K562 (cell line): ENCODE results near the gene CFAP251. TPM values are rescaled to one million over a fixed set of nuclear protein-coding genes. Genes with fewer than 3 reads are reported as not detected.

Experiments
- CREM ChIP-seq: IDR thresholded peaks from 2 replicates; pipeline ENCODE4 v1.6.1; 2014; ENCODE audit warnings: antibody characterized with exemption, low read depth
- JUND ChIP-seq, 2 experiments: IDR thresholded peaks; 2 replicates in 1 of 2; 3 replicates in 1 of 2; pipeline ENCODE4 v1.6.1; 2011; ENCODE audit warnings: borderline replicate concordance in 2 of 2, low read depth in 2 of 2, low read length in 2 of 2, improper control_type of control experiment in 1 of 2, missing biosample characterization in 1 of 2, missing genetic modification characterization in 1 of 2, missing genetic modification reagents in 1 of 2
- KAT2B ChIP-seq: IDR thresholded peaks from one replicate; pipeline ENCODE4 v1.6.1; 2012; ENCODE audit warnings: low read depth, mild to moderate bottlenecking, control low read depth, inconsistent platforms, low read length, moderate library complexity
- MAFF ChIP-seq: IDR thresholded peaks from 2 replicates; pipeline ENCODE4 v1.6.1; 2012; ENCODE audit warnings: low read length, improper control_type of control experiment
- MAFK ChIP-seq: IDR thresholded peaks from 2 replicates; pipeline ENCODE4 v1.6.1; 2011; ENCODE audit warnings: low read length, improper control_type of control experiment
- MTA3 ChIP-seq: fragments of 450-650 bp; formaldehyde crosslinking; IDR thresholded peaks from 2 replicates; pipeline ENCODE4 v1.6.1; 2017; ENCODE audit warnings: mild to moderate bottlenecking, borderline replicate concordance
- SAP30 ChIP-seq: fragments of 200-600 bp; sonication (generic); IDR thresholded peaks from 2 replicates; pipeline ENCODE4 v1.6.1; 2012; ENCODE audit warnings: borderline replicate concordance, low read depth, mild to moderate bottlenecking, moderate library complexity, low read length, control low read depth, inconsistent platforms; ENCODE audit not compliant: insufficient read depth, poor library complexity, severe bottlenecking
- SMARCA4 ChIP-seq: fragments of 450-650 bp; IDR thresholded peaks from 2 replicates; pipeline ENCODE4 v1.6.1; 2016
- SOX6 ChIP-seq: fragments of 450-650 bp; IDR thresholded peaks from 2 replicates; pipeline ENCODE4 v1.6.1; 2014; ENCODE audit warnings: mild to moderate bottlenecking
- SRSF1 ChIP-seq: fragments of 200-400 bp; formaldehyde crosslinking; IDR thresholded peaks from 2 replicates; pipeline ENCODE4 v1.6.1; 2017; ENCODE audit warnings: mild to moderate bottlenecking, low read depth, low read length, moderate library complexity
- TCF7 ChIP-seq: sonication (generic); IDR thresholded peaks from 2 replicates; pipeline ENCODE4 v1.6.1; 2016; ENCODE audit warnings: antibody characterized with exemption, borderline replicate concordance
- ZBTB11 ChIP-seq, 3 experiments: fragments of 200-800 bp in 1 of 3; fragments of 250-450 bp in 1 of 3; fragments of 450-650 bp in 1 of 3; sonication (Bioruptor Pico) in 1 of 3; sonication (Bioruptor generic) in 1 of 3; formaldehyde crosslinking in 1 of 3; IDR thresholded peaks; 2 replicates each; pipeline versions ENCODE4 v1.6.1 to v1.8.0; 2016 to 2022; ENCODE audit warnings: mild to moderate bottlenecking in 2 of 3, missing genetic modification characterization in 2 of 3, missing compliant biosample characterization in 1 of 3, moderate library complexity in 1 of 3
- ZBTB7A ChIP-seq: IDR thresholded peaks from 2 replicates; pipeline ENCODE4 v1.6.1; 2011; ENCODE audit warnings: low read depth, mild to moderate bottlenecking, low read length, moderate library complexity, borderline replicate concordance; ENCODE audit not compliant: control insufficient read depth
- ZNF124 ChIP-seq: sonication (generic); formaldehyde crosslinking; IDR thresholded peaks from 2 replicates; pipeline ENCODE4 v1.8.1; 2022; ENCODE audit warnings: missing genetic modification reagents
- ZNF384 ChIP-seq: IDR thresholded peaks from 2 replicates; pipeline ENCODE4 v1.6.1; 2012; ENCODE audit warnings: low read depth, low read length, improper control_type of control experiment
- ZNF395 ChIP-seq: fragments of 200-800 bp; sonication (Bioruptor generic); IDR thresholded peaks from 2 replicates; pipeline ENCODE4 v1.6.1; 2017; ENCODE audit warnings: missing genetic modification characterization, missing compliant biosample characterization
- ZNF436 ChIP-seq: fragments of 250-450, 450-650 bp; sonication (Bioruptor Pico); formaldehyde crosslinking; IDR thresholded peaks from 2 replicates; pipeline ENCODE4 v1.7.0; 2020; ENCODE audit warnings: mild to moderate bottlenecking
- ZNF639 ChIP-seq, 2 experiments: fragments of 200-800 bp in 1 of 2; sonication (Bioruptor generic) in 1 of 2; sonication (generic) in 1 of 2; formaldehyde crosslinking in 1 of 2; IDR thresholded peaks in 1 of 2; conservative IDR thresholded peaks in 1 of 2; 2 replicates each; pipeline versions ENCODE4 v1.5.0 to v1.6.1; 2016 to 2020; ENCODE audit warnings: missing compliant biosample characterization in 1 of 2, missing genetic modification characterization in 1 of 2, missing genetic modification reagents in 1 of 2
- polyA plus RNA-seq, 8 experiments: library from polyadenylated mRNA; depleted of rRNA in 4 of 8; stranded (reverse) in 5 of 8; unstranded in 3 of 8; fragments of >200 nt; fragmentation: Nextera tagmentation in 2 of 8; fragmentation: Illumina TruSeq in 1 of 8; extraction: Ambion mirVana in 2 of 8; extraction: Trizol in 1 of 8; gene quantifications; 2 replicates each; pipeline versions ENCODE4 v1.2.1 to v1.2.3, GENCODE V29; 2011 to 2014; ENCODE audit warnings: inconsistent platforms in 1 of 8, missing spikeins in 1 of 8
- total RNA-seq, 7 experiments: library from RNA; depleted of rRNA in 6 of 7; stranded (reverse); fragments of >200 nt in 6 of 7; fragmentation: Illumina TruSeq in 2 of 7; extraction: Trizol in 2 of 7; gene quantifications; 2 replicates each; pipeline versions ENCODE4 v1.2.1 to v1.2.3, GENCODE V29; 2011 to 2021; ENCODE audit warnings: low replicate concordance in 1 of 7

The CFAP251 gene
- total and polyA plus RNA-seq, 9 of the 15 experiments (the other 6 are each of a cell fraction or from before 2014, with no cell fraction given): 16.6 to 31.0 (median 19.1) TPM

DNA sequence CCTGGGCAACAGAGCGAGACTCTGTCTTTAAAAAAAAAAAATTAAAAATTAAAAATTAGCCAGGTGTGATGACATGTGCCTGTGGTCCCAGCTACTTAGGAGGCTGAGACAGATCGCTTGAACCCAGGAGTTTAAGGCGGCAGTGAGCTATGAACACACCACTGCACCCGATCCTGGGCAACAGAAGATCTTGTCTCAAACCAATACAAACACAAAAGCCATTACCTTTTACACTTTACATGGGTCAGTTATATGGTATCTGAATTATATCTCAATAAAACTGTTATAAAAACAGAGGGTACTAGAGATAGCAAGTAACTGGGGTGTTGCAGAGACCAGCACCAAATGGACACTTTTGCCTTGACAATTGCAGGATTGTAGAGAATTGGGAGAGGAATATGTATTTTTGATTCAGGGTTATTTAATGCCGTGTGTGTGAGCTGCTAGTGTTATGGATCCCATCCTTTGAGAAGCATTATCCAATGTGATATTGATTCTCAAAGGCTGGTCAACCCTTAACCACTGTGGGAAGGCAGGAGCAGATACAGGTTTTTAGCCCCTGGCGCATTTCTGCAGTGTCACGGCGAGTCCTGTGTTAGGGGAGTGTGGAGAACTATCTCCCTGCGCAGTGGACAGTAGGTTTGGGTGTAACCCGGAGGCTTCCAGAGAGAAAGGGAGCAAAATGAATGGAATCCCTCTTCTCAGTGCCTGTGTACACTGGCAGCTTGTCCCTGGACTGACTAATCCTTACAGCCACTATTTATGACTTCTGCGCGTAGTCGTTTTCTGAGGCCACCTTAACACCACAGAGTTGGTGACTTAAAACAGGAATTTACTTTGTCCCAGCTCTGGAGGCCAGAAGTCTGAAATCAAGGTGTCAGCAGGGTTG is 25.5 kb upstream of the CFAP251 start (continued):
- no peak for TF ChIP-seq ZNF639 (CRISPR knock-in tag; conservative IDR thresholded peaks at IDR 0.05 in 1 of 2, IDR thresholded peaks at IDR 0.05 in 1 of 2)
- peak; percentile 65 for TF ChIP-seq CREM
- TF ChIP-seq JUND (IDR thresholded peaks at IDR 0.05; ENCODE audit: borderline replicate concordance, low read depth, low read length): peak; percentile 67; the same call in 1 of the 2 replicates
- no peak; the same call in 2 of the 3 replicates for TF ChIP-seq JUND (tag; IDR thresholded peaks at IDR 0.05; ENCODE audit: borderline replicate concordance, low read depth, low read length)
- TF ChIP-seq KAT2B: no peak
- no peak for TF ChIP-seq ZBTB7A
- TF ChIP-seq ZNF395 (CRISPR knock-in tag): no peak
- peak; percentile 88 for TF ChIP-seq MAFF
- no peak for TF ChIP-seq TCF7
- TF ChIP-seq MAFK: peak; percentile 83
- peak; percentile 77 for TF ChIP-seq SMARCA4
- TF ChIP-seq ZNF436: no peak
- no peak; the same call in 1 of the 2 replicates for TF ChIP-seq ZNF384
- no peak for TF ChIP-seq SRSF1
- TF ChIP-seq ZNF124: no peak
- 0 out of 2 replicates have a peak, but pooled peaks have one; percentile 4 for TF ChIP-seq SOX6
- peak; percentile 43; the same call in 1 of the 2 replicates for TF ChIP-seq MTA3
- peak; percentile 42 for TF ChIP-seq SAP30
- TF ChIP-seq ZBTB11 (CRISPR knock-in tag; IDR thresholded peaks at IDR 0.05): no peak
